Spleen (tissue), 7 donors: ENCODE measurements around the gene GUCD1.

Source experiments
- POLR2A ChIP-seq, 3 donors: fragments of 450-650 bp; IDR thresholded peaks; one replicate each; pipeline ENCODE4 v1.5.1; 2017; ENCODE audit warnings: antibody characterized with exemption in 3 of 3, mild to moderate bottlenecking in 1 of 3
- POLR2AphosphoS5 ChIP-seq, 3 donors: sonication (generic); formaldehyde crosslinking; IDR thresholded peaks; one replicate each; pipeline ENCODE4 v1.5.1; 2017; ENCODE audit warnings: antibody characterized with exemption in 3 of 3
- TF ChIP-seq, protein P1 (sequence below), 11 experiments: fragments of 200-600 bp in 7 of 11; fragments of 450-650 bp in 4 of 11; sonication (generic) in 4 of 11; IDR thresholded peaks in 8 of 11; conservative IDR thresholded peaks in 3 of 11; 1 replicate in 7 of 11; 2 replicates in 4 of 11; pipeline versions ENCODE4 v1.4.0 to v1.8.0; 2016 to 2021; ENCODE audit warnings: antibody characterized with exemption in 11 of 11, inconsistent platforms in 4 of 11, mild to moderate bottlenecking in 1 of 11
- donor health status: DM: no; HTN: no; CAD: no; lungs with moderate emphysema.
- donor health status: DM: no; HTN: no; CAD: no.
- donor health status: DM: no; HTN: no; CAD: no.

- TF ChIP-seq, protein P1, sequence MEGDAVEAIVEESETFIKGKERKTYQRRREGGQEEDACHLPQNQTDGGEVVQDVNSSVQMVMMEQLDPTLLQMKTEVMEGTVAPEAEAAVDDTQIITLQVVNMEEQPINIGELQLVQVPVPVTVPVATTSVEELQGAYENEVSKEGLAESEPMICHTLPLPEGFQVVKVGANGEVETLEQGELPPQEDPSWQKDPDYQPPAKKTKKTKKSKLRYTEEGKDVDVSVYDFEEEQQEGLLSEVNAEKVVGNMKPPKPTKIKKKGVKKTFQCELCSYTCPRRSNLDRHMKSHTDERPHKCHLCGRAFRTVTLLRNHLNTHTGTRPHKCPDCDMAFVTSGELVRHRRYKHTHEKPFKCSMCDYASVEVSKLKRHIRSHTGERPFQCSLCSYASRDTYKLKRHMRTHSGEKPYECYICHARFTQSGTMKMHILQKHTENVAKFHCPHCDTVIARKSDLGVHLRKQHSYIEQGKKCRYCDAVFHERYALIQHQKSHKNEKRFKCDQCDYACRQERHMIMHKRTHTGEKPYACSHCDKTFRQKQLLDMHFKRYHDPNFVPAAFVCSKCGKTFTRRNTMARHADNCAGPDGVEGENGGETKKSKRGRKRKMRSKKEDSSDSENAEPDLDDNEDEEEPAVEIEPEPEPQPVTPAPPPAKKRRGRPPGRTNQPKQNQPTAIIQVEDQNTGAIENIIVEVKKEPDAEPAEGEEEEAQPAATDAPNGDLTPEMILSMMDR (IDR thresholded peaks at IDR 0.05 in 8 of 11, conservative IDR thresholded peaks at IDR 0.05 in 3 of 11): no peak
- TF ChIP-seq POLR2A (IDR thresholded peaks at IDR 0.05): no peak
- TF ChIP-seq POLR2AphosphoS5 (IDR thresholded peaks at IDR 0.05): no peak
Measured at GRCh38 chr22:24503843-24504338, 51.0 kb downstream of the GUCD1 start.
